GM19395 (cell line): ENCODE measurements around the gene TLR3.

Experiments used
- ATAC-seq: cut with Tn5 transposase; IDR thresholded peaks from one replicate; pipeline ENCODE4 v1.9.1; 2021; ENCODE audit warnings: mild to moderate bottlenecking, moderate library complexity; ENCODE audit not compliant: unreplicated experiment

The TLR3 gene

DNA sequence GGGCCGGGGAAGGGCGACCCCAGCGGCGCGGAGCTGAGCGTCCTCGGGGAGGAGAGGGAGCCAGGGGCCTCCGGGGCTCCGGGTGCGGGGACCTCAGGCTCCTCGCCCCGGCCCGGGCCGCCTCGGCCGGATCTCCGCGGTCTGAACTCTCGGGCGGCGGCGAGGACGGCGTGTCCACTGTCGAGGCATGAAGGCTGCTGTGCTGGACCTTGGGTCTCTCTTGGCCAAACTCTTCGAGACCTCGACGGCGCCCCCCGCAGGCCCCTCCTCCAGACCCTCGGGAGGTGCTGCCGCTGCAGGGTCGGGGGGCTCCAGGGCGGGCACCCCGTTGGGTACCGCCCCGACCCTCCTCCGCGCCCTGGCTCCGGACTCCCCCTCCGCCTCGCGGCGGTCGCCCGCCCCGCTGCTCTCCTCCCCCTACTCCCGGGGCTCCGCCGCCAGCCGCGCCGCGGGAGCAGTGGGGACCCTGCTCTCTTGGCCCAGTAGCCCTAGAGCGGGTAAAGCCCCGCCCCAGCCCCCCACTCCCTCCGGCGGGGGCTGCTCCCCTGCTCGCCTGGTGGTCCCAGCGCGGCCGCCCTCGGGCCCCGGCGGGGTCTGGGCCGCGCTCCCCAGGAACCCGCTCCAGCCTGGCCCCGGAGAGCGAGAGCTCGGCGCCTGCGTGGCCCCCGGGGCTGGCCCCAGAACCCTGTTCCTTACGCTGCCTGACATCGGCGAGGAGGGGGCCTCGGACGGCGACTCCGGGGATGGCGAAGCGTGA is 36.1 kb downstream of the TLR3 start:
- peak; percentile 35 for ATAC-seq

DNA sequence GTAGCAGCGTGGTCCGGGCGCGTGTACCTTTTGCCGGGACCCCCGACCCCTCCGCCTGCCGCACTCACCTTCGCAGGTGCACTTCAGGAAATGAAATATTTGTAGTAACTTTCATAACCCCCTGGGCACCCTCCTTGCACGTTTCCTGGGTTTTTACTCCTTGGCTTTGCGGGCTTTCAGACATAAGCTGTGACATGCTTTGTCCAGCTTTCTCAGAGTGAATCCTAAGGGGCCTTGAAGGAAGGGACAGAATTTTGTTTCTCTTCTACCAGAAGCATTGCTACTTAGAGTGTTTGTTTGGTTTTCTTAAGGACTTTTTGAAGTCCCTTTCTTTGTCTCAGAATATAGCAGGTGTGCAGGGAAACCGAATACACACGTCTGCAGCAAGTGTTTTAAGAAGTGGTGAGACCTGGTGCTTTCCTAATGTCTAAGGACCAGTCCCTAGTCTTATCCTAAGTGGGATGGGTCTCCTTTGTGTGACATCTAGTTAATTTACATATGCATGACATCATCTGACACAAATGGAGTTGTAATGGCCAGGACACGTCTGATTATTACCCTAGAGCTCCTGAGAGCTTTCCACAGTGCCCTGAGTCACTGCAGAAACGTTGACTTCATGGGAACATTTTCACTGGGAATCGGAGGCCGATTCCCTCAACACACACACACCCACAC is 36.8 kb downstream of the TLR3 start:
- ATAC-seq, result peak; percentile 38

DNA sequence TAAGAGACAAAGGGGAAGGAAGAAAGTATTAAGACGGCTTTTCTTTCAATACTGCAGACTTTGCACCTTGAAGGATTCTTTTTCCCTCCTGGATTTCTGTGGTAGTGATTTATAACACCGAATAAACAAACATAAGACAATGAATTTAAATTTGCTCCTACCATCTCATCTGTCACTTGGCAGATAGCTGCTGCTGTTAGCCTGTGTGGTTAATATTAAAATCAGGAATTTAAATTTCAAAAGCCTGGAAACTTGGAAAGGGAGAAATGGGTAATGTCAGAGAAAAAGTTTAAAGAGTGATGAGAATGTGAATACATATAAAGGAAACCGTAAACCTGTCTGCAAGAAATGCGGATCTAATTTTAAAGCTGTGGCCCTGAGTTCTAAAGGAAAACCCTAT is 39.0 kb downstream of the TLR3 start:
- no peak for ATAC-seq

DNA sequence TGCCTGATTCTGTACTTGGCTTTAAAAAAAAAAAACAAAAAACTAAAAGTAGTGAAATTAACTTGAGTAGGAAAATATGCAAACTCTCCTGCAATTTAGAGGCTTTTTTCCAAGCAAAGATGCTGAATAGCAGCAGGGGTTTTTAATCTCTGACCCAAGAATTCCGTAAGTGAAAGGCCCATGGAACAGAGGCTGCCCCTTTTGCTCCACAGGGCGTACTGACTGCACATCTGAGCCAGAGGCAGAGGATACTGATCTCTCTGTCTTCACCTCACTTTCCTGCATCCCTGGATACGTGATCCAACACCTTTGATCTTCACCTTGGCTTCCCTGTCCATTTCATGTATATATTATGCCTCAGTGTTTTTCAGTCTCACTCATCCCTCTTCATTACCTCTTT is 39.4 kb downstream of the TLR3 start:
- ATAC-seq, result no peak

DNA sequence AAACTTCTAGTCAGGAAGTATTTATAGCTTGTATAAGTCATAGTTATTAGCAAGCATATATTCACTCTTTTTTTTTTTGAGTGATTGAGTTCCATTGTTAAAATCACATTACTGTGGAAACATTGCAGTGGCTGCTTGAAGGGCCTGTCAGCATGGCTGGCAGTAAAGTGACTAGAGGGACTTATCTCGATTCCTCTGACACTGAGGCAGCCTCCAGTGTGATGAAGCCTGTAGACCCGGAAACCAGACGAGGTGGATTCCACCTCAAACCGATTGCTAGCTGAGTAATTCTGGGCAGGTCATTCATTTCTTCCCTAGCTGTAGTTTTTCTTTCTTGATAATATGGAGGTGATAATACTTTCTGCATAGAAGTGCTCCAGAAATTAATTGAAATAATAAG is 40.3 kb downstream of the TLR3 start:
- no peak for ATAC-seq

DNA sequence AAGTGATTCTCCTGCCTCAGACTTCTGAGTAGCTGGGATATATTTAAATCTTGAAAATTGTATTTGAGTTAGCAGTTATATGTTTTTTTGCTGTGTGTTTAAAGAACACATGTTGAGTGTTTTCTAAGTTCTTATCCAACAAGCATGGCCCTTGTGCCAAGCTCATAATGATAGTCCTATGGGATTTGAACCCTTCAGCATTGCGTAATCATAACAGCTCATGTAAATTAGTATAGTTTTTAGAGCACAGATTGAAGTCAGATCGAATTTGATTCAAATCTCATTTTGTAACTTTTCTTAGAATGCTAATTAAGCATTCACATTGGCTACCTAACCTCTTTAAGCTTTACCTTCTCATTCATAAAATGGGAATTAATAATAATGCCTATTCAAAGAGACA is 47.7 kb downstream of the TLR3 start:
- no peak for ATAC-seq

DNA sequence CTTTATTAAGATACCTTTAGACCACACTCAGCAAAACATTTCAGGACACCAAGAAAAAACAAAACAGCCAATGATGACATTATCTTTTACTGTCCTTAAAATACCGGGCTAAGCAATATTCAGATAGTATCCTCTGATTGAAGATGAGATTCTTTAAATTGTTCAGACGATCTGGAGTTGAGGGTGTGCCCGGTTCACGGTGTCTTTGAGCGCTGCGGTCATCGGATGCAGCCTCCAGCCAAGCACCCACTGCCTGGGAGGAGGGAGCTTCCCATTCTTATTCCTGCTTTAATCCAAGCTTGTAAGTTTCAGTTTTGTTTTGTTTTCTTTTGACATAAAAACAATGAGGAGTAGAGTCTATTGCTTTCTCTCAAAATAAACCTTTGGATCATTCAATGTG is 49.6 kb downstream of the TLR3 start:
- ATAC-seq, result no peak

DNA sequence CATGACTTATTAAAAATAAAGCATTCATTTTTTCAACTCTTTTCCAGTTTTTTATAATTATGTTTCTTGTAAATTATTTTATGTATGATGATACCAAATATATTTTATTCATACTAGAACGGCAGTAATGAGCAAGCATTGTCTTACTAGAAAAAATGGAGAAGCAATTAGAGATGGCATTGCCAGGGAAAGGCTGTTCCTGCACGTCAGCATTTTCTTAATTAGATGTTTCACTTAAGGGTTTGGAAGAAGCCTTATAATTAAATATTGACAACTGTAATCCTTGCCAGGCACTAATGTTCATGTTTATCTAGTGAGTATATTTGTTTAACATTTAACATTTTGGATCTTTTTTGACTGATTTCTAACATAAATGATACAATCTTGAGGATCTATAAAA is 52.1 kb downstream of the TLR3 start:
- ATAC-seq, result no peak

DNA sequence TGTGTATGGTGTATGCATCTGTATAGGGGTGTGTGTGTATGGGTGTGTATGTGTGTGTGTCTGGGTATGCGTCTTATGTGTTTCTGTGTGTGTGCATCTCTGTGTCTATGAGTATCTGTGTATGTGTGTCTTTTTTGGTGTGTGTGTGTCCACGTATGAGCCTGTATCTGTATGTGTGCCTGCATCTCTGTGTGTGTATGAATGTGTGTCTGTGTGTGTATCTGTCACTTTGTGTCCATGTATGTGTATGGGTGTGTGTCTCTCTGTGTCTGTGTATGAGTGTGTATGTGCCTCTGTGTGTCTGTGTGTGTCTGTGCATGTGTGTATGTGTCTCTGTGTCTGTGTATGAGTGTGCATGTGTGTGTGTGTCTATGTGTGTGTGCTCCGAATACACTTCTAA is 59.9 kb downstream of the TLR3 start:
- ATAC-seq, result no peak

DNA sequence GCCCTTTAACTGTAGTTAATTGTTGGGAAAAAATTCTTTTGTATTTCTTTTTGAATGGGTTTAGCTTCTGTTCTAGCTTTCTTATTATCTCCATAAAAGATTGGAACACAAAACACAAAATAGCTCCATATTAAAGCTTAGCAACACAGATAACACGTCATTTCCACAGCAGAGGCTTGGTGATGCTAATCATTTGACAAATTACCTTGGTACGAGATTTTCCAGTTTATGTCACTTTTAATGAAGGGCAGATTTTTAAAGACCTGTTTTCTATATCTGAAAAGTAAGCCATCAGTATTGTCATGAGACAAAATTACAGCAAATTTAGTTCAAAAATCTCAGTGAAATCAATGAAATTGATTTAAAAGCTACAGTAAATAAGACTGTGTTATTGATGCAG is 63.0 kb downstream of the TLR3 start:
- no peak for ATAC-seq

DNA sequence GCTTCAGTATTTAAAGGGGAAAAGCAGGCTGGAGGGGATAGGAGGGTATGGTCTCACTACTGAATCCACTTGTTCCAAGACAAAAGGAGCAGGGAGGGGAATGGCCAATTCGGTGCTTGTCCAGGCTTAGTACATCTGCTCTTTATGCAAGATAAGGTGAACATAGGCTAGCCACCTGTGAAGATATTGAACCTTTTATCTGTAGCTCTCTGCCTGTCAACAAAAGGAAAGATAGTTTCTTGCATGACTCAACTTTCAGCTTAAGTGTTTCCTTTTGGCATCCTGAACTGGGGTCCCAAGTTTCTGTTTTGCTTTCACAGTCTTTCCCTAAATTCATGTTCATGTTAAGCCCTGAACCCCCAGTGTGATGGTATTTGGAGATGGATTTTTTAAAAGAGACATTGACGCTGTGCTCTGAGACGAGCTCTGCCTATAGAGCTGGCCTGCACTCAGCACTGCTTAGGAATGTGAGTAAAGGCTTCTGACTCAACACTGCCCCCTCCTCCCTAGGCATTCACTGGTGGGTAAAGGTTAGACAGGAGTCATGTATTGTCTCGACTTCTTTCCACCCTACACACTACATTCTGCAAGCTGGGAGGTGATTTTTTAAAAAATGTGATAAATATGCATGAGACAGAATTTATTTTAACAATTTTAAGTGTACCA is 63.8 kb downstream of the TLR3 start:
- no peak for ATAC-seq

DNA sequence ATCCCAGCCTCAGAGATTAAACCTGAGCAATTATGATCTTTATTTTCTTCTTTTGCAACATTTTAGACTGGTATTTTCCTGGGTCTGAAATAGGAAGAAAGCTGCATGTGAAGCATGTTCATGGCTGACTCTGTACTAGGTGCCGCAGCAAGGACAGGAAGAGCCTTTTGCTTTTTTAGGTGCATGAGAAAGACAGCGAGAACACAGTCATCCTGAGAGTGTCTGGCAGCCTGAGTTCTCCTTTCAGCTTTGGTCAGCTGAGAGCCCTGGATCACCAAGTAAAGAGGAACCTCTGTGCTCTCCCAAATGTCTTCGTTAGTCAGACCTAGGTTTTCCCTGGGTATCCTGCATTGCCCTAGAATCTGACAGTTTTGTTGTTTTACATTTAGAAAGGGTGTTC is 65.3 kb downstream of the TLR3 start:
- peak; percentile 100 for ATAC-seq

DNA sequence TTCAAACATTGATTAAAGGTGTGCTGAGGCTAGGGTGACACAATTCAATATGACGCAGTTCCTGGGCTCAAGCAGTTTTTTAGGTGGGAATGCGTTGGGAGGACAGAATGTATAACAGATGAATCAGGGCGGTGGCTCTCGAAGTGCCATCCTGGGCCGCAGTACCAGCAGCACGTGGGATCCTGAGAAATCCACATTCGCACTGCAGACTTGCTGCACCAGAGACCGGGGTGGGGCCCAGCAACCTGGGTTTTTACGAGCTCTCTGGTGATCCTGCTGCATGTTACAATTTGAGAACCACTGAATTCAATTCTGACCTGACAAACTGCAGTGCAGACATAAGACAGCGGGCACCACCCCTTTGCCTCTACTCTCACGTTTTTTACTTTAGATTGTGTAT is 65.9 kb downstream of the TLR3 start:
- ATAC-seq, result no peak

DNA sequence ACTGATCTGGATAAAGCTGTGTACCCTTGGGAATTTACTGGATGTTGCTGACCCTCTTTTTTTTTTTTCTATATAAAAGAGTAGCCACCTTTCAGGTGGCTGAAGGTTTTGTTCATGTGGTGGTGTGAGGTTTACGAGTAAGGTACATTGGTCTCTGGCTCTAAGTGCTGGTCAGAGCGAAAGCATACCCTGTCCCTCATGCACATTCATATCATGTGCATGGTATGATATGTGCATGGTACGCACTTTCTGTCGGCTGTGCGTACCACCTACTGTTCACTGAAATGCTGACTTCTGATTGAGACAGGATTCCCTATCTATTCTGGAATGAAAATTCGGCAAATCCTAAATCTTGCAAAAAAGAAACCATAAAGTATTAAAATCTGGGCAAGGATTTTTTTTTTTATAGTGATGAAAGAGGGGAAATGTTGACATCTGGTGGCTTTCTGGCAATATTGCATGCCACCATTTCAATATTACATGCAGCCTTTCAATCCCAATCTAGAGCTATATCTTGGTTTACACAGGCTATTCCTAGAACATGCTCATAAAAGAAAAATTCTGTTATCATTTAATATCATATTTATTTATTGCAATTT is 68.3 kb downstream of the TLR3 start:
- no peak for ATAC-seq
